Inferior parietal cortex (tissue), 1 donor: ENCODE results near the gene CDC14C.

Experiments
- DNase-seq: peaks from one replicate; pipeline ENCODE4 v3.0.0-alpha.2; 2016; ENCODE audit errors: extremely low spot score

Gene CDC14C

DNA sequence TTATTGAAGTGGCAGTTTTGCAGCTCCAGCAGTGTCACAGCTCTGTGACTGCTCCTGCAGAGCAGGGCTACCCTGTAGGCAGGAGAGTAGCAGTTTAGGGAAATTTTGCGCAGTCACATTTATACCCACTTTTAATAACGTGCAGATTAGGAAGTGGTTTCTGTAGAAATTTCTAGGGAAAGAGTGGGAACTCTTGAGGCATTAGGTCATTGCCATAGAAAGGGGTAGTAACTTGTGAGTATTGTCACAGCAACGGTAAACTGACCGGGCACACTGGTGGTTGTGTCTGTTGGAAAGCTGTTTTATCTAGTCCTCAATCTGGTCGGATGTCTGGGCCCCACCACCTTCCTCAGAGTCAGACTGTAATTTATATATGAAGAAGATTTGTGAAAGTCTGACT, 51.9 kb downstream of the CDC14C start:
- no peak for DNase-seq

DNA sequence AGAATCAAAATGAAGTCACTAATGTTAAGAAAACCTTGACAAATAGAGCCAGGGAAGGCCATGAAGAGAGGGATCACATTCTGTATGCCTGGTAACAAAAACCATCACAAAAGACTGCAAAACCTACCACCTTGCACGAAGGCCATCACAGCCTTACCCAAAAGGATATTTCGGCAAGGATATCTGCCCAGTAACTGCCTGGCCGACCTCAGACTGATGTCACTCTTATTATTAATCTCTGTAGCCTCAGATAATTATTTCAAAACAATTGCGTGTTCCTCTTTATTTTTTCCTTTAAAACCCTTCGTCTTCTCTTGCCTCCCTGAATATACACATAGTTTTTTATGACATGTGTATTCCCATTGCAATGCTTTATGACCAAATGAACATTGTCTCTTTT, 52.5 kb downstream of the CDC14C start:
- no peak for DNase-seq
